GM13976 (cell line): ENCODE measurements around the gene PKN2.

Experiments used
- DNase-seq: peaks from one replicate; pipeline ENCODE4 v3.0.0; 2012; ENCODE audit warnings: low spot score
- in situ Hi-C: fragments of 300-500 bp; cut with MboI; formaldehyde crosslinking; loops from one replicate; pipeline ENCODE4 v1.12.0; 2022; ENCODE audit warnings: low sequenced_read_pairs, mixed read lengths, inconsistent platforms; ENCODE audit not compliant: unreplicated experiment
- TF ChIP-seq, protein P1 (sequence below): IDR thresholded peaks from 2 replicates; pipeline ENCODE4 v1.5.1; 2012; ENCODE audit warnings: borderline replicate concordance, mild to moderate bottlenecking; ENCODE audit not compliant: insufficient read depth; ENCODE audit errors: extremely low read depth, missing control alignments, control extremely low read depth

The PKN2 gene

DNA sequence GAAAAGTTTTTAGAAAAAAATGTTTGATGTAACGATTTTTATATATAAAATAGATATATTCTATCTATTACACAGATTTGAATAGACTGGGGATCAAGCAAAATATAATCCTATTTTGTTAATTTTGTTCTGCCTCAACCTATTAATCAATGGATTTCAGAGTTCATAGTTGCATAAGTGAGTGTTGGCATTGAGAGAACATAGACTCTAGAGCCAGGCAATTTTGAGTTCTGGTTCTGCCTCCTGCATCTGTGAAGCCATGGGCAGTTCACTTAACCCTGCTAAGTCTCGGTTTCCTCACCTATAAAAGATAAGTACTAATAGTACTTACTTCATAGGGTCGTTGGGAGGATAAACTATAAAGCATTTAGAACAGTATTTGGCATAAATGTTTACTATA lies 13.6 kb upstream of the PKN2 start:
- DNase-seq = no peak
- TF ChIP-seq, protein P1, sequence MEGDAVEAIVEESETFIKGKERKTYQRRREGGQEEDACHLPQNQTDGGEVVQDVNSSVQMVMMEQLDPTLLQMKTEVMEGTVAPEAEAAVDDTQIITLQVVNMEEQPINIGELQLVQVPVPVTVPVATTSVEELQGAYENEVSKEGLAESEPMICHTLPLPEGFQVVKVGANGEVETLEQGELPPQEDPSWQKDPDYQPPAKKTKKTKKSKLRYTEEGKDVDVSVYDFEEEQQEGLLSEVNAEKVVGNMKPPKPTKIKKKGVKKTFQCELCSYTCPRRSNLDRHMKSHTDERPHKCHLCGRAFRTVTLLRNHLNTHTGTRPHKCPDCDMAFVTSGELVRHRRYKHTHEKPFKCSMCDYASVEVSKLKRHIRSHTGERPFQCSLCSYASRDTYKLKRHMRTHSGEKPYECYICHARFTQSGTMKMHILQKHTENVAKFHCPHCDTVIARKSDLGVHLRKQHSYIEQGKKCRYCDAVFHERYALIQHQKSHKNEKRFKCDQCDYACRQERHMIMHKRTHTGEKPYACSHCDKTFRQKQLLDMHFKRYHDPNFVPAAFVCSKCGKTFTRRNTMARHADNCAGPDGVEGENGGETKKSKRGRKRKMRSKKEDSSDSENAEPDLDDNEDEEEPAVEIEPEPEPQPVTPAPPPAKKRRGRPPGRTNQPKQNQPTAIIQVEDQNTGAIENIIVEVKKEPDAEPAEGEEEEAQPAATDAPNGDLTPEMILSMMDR = no peak
- in situ Hi-C loops = no loop called here

DNA sequence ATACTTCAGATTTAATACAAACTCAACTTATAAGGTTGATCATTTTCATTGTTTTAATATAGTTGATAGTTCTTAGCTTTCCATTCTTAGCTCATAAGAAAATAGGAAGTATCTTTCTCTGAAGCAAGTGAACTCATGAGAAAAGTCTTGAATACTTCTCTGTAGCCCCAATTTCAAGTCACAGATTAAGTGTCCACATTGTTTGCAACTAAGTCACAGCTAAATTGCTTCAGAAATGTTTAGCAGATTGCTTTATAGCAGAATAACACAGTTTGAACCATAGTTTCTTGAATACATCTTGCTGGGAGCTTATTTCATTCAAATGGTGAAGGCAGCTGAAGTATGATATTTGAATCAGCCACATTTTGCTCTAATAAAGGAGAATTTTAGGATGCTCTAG lies 10.6 kb upstream of the PKN2 start:
- DNase-seq = no peak
- in situ Hi-C loops = no loop called here
- TF ChIP-seq, protein P1 = no peak

DNA sequence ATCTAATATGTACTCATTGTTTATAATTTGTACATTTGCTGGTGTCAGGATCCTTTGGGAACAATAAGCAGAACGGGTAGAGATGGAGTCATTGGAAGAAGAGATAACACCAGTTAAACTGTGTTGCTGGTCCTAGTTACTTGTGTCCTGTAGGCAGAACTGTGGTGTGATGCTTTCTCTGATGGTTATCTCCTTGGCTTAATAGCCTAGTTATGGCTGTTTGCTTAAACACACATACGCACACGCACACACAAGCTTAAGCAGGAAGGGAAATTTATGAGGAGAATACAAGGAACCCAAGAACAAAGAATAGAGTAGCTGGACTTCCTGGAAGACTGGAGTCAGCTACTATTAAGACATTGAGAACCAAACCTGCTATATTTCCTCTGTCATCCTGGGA lies 5.7 kb upstream of the PKN2 start:
- TF ChIP-seq, protein P1 = no peak
- in situ Hi-C loops = no loop called here
- DNase-seq = no peak

DNA sequence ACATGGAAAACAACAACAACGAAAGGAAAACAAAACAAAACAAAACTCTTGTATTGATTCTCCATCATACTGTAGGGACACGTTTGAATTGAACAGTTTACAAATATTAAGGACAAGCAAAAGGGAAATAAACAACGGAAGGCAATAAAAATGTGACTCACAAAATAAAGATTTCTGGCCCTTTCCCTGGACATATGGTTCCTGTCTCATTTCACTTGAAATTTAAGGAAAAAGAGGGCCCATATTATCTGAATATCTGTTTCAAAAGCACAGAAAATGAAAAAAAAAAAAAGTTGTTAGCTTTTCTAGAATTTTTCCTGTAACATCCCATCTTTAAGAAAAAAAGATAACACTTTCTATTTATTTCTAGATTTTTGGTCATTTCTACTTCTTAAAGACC lies 3.6 kb upstream of the PKN2 start:
- DNase-seq = no peak
- TF ChIP-seq, protein P1 = no peak
- in situ Hi-C loops = no loop called here

DNA sequence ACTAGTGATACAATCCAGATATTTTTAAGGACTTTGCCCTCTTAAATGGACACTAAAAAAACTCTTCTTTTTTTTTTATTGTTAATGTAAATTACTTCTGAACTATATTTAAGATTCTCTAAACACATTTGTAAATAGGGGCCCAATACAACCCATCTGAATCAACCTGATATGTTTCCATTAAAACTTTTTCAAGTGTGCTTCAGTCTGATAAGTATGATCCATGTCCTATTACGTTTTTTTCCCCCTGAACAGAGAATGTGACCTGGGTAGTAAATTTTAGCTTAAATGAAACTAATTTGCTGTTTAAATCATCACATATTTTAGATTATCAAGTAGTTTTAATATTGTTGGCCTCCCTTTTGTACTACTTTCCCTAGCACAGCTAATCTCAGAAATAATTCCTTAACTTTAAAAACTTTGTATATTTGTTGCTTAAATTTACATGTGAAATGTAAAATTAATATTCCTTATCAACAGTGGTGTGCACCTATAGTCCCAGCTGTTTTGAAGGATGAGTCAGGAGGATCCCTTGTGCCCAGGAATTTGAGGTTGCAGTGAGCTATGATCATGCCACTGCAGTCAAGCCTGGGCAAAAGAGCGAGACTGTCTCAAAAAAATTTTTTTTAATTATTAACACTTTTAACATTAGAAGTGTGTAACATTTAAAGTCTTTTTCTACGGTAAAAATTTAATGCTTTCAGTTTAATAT lies 3.0 kb upstream of the PKN2 start:
- in situ Hi-C loops = no loop called here
- DNase-seq = no peak
- TF ChIP-seq, protein P1 = no peak

DNA sequence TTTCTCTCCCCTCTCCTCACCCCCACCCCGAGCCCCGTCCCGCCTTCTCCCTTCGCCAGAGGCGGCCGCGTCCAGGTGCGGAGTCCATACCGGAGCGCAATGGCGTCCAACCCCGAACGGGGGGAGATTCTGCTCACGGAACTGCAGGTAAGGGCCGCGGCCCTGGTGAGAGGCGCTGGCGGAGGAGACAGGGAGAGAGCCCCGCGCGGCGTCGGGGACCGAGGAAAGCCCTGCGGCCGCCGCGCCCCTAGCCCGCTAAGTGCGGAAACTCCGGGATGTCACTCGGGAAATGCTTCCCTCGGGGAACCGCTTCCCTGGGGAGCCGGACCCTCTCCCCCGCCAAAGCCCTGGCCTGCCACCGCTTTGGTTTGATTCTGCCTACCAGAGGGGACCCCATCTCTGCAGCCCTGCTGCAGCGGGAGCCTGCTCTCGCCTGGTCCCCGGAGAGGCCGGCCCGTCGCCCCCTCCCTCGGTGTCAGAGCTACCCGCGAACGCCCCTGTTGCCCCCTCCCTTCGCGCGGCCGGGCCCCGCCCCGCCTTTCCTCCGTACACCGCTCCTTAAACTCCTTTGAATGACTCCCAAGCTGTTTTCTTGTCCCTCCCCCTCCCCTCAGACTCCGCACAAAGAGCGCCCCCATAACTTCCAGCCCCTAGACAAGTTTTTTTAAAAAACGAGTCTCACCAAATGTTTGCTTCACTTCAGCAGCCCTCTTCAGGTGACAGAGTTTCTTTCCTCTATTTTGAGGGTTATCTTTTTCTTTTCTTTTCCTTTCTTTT lies 597 bp downstream of the PKN2 start:
- TF ChIP-seq, protein P1 = no peak
- in situ Hi-C loops = no loop called here
- DNase-seq = peak; percentile 75
